Medulla oblongata (tissue), 1 donor: ENCODE data around the gene OTULIN.
A peak's percentile ranks its signal among the peaks of the same experiment; 100 is the strongest.

Experiments
- DNase-seq: peaks from one replicate; pipeline ENCODE4 v3.0.0-alpha.2; 2015; ENCODE audit errors: extremely low spot score

Gene OTULIN

DNA sequence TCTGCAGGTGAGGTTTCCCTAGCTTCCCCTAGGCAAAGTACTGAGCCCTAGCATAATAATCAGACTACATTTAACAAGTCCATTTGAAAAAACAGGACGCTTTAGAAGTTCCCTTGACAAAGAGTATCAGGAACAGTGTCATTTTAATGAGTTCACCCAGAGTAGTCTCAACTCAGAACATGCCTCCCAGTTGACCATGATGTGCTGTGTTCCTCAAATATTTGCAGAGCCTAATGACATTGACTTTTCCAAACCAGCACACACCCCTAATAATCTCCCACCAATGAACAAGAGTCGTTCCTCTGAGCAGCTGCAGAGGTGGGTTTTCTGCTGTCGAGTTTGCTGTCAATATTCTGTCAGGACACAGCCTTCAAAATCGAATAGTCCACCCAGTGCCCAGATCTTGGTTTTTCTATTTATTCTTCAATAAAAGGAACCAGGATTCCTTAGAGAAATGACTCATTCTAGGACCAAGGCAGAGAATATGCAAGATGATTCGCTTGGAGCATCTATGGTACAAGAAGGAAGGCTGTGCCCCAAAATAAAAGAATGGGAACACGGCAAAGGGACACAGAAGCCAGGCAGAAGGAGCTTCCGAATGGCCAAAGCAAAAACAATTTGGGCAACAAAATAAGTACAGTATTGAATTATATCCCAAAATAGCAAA lies 57.6 kb downstream of the OTULIN start:
- DNase-seq, result no peak

DNA sequence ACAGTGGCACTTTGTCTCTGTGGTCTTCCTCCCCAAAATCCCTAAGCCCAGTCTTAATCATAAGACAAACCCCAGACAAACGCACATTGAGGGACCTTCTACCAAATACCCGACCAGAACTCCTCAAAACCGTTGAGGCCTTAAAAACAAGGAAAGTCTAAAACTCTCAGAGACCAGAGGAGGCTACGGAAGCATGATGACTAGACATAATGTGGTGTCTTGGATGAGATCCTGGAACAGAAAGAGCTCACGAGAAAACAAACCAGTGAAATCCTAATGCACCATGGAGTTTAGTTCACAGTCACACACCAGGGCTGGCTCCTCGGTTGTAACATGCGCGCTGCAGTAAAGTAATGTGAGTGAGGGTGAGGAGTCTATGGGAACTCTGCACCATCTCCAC lies 58.4 kb downstream of the OTULIN start:
- DNase-seq, result no peak

DNA sequence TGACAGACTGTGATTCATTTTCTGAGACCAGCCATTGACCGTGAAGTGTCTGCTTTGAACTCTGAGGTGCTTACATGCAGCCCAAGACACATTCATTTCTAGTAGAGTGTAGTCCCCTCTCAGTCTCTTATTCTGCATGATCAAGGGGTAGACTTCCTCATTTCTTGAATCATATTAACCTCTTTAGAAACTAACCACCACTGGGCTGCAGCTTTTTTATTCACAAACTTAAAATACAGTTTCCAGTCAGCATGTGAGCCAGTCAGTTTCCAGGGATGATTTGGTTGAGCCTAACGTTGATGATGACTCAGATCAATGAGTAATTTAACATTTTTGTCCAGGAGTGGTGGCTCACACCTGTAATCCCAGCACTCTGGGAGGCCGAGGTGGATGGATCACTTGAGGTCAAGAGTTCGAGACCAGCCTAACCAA lies 59.2 kb downstream of the OTULIN start:
- no peak for DNase-seq

DNA sequence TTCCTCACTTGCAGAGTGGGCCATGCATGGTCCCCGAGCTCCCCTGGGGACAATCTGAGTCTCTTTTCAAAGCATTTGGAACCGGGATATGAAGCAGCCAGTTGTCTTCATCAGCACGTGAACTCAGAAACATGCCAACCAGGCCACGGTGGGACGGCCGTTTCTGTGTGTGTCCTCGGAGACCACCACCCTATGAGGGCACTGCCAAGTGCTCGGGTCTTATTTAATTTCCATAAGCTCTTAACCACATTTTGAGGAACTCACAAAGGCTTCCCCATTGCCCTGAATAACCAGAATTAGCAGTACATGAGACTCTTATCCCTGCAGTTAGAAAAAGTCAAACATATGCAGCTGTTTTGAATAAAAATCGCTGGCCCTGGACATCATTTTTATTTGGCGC lies 60.1 kb downstream of the OTULIN start:
- DNase-seq, result peak; percentile 63

- DNase-seq, result no peak
These were observed 61.7 kb downstream of the OTULIN start for GRCh38 chr5:14726066-14726838.

DNA sequence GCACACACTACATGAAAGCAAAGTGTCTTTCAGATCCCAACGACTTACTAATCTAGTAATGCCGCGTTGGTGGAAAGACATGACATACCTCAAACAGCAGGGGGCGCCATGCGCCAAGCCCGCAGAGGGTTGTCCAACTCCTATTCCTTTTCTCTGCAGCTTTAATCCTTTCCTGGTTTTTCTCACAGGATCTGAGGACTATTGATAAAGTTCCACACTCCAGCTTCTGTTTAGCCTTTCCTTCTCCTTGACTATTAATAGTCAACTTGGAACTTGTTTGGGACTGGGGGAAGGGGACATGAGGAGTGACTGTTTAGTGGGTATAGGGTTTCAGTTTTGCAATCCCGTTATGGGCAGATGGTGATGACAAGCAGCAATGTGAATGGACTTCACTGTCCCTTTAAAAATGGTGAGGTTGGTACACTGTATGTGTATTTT lies 62.9 kb downstream of the OTULIN start:
- peak; percentile 97 for DNase-seq

DNA sequence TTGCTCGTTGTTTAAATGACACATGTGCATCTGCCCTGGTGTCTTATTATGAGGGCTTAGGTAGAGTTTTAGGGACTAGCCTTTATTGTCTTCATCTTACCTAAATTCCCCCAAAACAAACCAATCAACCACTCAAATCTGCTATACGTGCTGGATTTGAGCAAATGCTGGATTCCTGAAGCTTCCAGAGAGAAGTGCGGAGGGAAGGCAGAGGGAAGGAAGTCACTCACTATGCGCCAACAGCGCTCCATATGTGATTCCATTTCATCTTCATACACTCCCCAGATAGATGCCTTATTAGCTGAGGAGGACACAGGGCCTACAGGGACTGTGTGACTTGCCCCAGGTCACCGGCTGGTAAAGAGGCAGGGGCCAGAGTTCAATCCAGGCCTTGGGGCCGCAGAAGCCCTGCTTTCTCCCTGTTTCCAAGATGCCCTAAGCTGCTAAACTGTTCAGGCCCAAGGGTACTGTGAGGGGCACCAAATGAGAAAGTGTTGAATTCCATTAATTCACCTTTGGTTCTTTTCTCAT lies 63.5 kb downstream of the OTULIN start:
- DNase-seq, result peak; percentile 46

DNA sequence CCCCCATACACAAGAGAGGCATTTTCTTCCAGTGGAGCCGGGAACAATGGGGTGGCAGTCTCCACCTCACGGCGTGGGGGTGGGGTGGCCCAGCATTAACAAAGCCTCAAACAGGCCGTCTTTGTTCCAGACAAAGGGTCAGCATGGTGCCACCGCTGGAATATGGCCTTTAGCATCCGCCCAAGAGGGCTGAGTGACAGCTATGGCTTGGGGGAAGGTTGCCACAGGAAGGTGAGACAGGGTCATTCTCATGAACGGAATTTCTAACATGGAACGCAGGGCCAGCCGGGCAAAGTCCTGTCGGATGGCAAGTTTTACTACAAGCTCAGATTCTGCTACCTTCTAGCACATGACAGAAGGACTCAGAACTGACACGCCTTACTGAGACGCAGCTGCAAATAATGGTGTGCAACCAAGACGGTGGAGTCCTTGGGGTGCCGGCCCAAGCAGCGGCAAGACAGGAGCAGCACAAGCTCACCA lies 64.0 kb downstream of the OTULIN start:
- DNase-seq, result peak; percentile 93

GRCh38 chr5:14729448-14730385 lies 65.2 kb downstream of the OTULIN start:
- no peak for DNase-seq

- no peak for DNase-seq
These were observed 65.9 kb downstream of the OTULIN start for GRCh38 chr5:14730466-14730865.

GRCh38 chr5:14730881-14731280 lies 66.4 kb downstream of the OTULIN start:
- no peak for DNase-seq

- no peak for DNase-seq
These were observed 68.5 kb downstream of the OTULIN start for GRCh38 chr5:14732991-14733390.

DNA sequence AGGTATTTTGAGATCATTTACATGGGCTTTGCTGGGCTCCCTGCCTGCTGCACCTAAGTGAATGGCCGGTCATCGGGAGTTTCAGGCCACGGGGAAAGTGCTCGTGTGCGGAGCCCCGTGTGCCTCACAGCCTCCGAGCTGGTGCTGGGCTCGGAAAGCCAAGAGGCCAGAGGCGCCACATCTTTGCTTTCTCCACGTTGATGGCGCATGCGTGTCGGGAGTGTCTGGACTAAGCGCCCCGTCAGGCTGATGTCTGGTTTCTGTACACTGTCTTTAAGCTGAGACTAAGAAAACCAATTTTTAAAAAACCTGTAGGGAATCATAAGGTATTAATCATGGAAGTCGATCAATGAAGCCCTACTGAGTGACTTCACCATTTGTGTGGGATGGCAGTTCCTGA lies 69.1 kb downstream of the OTULIN start:
- DNase-seq, result no peak

GRCh38 chr5:14734396-14734795 lies 69.9 kb downstream of the OTULIN start:
- DNase-seq, result no peak

GRCh38 chr5:14735944-14736343 lies 71.4 kb downstream of the OTULIN start:
- DNase-seq, result peak; percentile 49

DNA sequence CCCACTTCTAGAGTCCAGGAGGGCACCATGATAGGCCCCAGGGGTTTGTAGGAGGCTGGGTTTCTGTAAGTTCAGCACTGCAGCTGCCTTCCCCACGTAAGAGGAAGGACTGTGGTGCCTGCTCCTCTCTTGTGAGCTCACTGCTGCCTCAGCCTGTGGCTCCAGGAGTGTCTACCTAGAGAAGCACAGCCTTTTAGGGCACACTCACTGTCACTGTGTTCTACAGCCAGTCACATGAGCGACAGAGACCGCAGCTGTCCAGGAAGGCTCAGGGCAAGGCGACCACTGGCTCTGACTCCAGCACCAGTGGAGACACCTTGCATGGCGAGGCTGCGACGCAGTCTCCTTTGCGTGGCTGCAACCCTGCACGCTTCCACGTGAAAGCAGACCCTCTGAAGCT lies 72.8 kb downstream of the OTULIN start:
- DNase-seq, result no peak

GRCh38 chr5:14738050-14738449 lies 73.5 kb downstream of the OTULIN start:
- peak; percentile 48 for DNase-seq

DNA sequence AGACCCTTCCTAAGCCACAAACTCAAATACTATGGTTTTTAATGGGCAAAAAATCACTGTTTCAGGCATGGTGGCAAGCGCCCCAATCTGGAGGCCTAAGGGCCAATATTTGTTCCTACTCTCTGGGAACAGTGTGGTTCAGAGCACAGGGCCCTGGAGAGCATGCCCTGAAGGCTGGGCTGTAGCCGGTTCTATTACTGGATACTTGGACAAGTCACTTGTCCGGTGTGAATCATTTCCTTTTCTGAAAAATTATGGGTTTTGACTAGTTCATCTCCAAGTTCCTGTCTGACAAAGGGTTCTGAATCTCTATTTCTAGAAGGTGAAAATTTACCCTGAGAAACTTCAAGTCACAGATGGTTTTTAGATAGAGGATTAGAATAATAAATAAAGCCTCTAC lies 75.0 kb downstream of the OTULIN start:
- no peak for DNase-seq

GRCh38 chr5:14739981-14740380 lies 75.5 kb downstream of the OTULIN start:
- no peak for DNase-seq

- no peak for DNase-seq
These were observed 76.6 kb downstream of the OTULIN start for GRCh38 chr5:14741131-14741530.

DNA sequence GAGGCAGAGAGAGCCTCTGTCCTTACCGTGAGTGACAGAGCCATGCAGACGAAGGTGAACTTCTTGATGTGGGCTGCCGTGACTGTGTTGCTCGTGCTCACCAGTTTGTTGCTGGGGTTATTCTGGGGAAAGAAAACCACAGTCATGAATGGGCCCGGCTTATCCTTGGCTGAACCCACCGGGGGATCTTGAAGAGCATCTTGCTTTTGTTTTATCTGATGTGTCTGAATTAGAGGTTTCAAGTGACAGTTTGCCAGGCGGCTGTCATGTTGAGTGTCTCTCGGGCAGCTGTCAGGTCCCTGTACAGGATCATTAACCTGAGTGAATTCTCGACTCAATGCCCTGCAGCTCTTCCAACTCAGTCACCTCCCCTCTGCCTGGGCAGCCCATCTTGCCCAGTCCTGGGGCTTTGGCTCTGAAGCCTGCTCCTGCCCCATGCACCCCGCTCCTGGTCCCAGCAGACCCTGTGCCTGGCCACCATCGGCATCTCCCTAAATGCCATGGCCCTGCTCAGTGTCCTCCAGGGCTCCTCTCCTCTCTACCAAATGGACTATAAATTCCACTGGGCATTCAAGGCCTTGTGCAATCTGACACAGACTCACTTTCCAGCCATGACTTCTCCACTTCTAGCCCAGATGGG lies 77.4 kb downstream of the OTULIN start:
- no peak for DNase-seq
